Activated CD4-positive, alpha-beta T cell treated with anti-CD3 and anti-CD28 coated beads for 36 hours (primary cell): Measurements from ENCODE around the gene SYVN1. TPM values are rescaled to one million over a fixed set of nuclear protein-coding genes. Genes with fewer than 3 reads are reported as not detected.

Experiments used
- ATAC-seq: fragments of 200-7000 bp; cut with Tn5 transposase; one replicate; pipeline ENCODE4 v1.10.0; 2021; ENCODE audit warnings: mild to moderate bottlenecking, moderate library complexity
- CTCF ChIA-PET: fragments of 350-600 bp; sonication (Branson Sonifier 250); formaldehyde crosslinking; loops from one replicate; lab custom pipeline; 2021; ENCODE audit warnings: antibody characterized with exemption; lab: Charles Lee
- POLR2A ChIA-PET: fragments of 350-600 bp; sonication (Branson Sonifier 250); formaldehyde crosslinking; loops from one replicate; lab custom pipeline; 2021; ENCODE audit warnings: antibody characterized with exemption, inconsistent platforms; lab: Charles Lee
- DNase-seq: peaks from one replicate; pipeline ENCODE4 v3.0.0-alpha.2; 2020
- H3K27ac Mint-ChIP-seq: one replicate; pipeline ENCODE4 v1.8.0; 2021; ENCODE audit warnings: mixed read lengths
- H3K27me3 Mint-ChIP-seq: one replicate; pipeline ENCODE4 v1.8.0; 2021; ENCODE audit warnings: mixed read lengths
- H3K36me3 Mint-ChIP-seq: one replicate; pipeline ENCODE4 v1.8.0; 2021; ENCODE audit warnings: low read depth, mixed read lengths
- H3K4me1 Mint-ChIP-seq: one replicate; pipeline ENCODE4 v1.8.0; 2021; ENCODE audit warnings: mixed read lengths
- H3K4me3 Mint-ChIP-seq: one replicate; pipeline ENCODE4 v1.8.0; 2021; ENCODE audit warnings: mild to moderate bottlenecking, moderate library complexity, mixed read lengths
- H3K9me3 Mint-ChIP-seq: one replicate; pipeline ENCODE4 v1.8.0; 2021; ENCODE audit warnings: low read depth, mixed read lengths
- intact Hi-C, 2 experiments: fragments of 100-400 bp; cut with DNase I in 1 of 2; cut with micrococcal nuclease in 1 of 2; formaldehyde crosslinking; loops; one replicate each; pipeline versions ENCODE4 v1.14.2 to v1.15.1; 2022 to 2024; cut with DNase I, micrococcal nuclease
- total RNA-seq, 2 experiments: library from RNA; stranded (reverse); gene quantifications; one replicate each; pipeline ENCODE4 v1.2.3, GENCODE V29; 2021

The SYVN1 gene
- total RNA-seq, 2 experiments from 2014 or later = 24.3 to 31.1 TPM

DNA sequence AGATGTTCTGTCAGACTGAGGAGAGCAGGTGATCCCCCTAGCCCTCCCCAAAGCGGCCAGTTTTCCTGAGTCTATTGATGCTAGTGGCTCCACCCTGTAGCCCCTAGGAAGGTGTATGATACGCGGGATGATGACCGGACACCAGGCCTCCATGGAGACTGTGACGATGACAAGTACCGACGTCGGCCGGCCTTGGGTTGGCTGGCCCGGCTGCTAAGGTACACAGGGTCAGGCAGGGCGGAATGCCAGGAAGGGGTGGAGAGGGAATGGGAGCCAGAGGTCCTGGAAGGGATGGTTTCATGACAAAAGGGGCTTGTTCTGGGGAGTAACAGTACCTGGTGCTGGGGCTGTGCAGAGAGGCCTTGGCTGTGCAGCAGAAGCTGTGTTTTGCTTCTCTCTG lies 47.1 kb downstream of the SYVN1 start:
- intact Hi-C loops = no loop called here
- ChIA-PET POLR2A (no interaction called here), CTCF (no interaction called here)
- no peak overlapping the region for H3K27ac Mint-ChIP-seq
- no peaks in the 10 kb centered on the region for H3K27me3 Mint-ChIP-seq
- ATAC-seq (no peak), DNase-seq (no peak)
- peaks cover 40% of the 10 kb centered on the region for H3K36me3 Mint-ChIP-seq
- H3K4me1 Mint-ChIP-seq = peaks cover 21% of the 10 kb centered on the region
- no peaks in the 10 kb centered on the region for H3K9me3 Mint-ChIP-seq
- H3K4me3 Mint-ChIP-seq = no peak overlapping the region

GRCh38 chr11:65086809-65087208 lies 47.5 kb downstream of the SYVN1 start:
- no peak overlapping the region for H3K4me3 Mint-ChIP-seq
- H3K27me3 Mint-ChIP-seq = no peaks in the 10 kb centered on the region
- ChIA-PET CTCF (no interaction called here), POLR2A (no interaction called here)
- peaks cover 44% of the 10 kb centered on the region for H3K36me3 Mint-ChIP-seq
- ATAC-seq (no peak), DNase-seq (no peak)
- intact Hi-C loops = no loop called here
- H3K4me1 Mint-ChIP-seq = peaks cover 24% of the 10 kb centered on the region
- no peak overlapping the region for H3K27ac Mint-ChIP-seq
- H3K9me3 Mint-ChIP-seq = no peaks in the 10 kb centered on the region

DNA sequence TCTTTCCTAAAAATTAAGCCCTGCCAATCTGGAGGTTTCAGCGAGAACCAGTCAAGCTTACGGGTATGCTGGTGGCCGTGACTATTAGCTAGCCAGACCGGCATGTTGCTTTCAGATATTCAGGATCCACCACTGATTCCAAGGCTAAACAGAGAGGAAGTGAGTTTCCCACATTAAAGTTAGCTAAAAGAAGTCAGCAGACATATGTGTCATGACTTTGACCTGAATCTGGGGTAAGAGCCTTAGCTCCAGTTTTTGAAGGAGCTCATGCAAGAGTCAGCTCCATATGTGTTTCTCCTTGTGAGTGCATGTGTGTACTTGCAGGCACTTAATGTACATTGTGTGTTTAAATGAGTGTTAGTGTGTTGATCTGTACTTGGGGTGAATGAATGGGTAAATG lies 48.9 kb downstream of the SYVN1 start:
- peak overlapping the region; percentile 98 for H3K27ac Mint-ChIP-seq
- H3K4me1 Mint-ChIP-seq = peaks cover 31% of the 10 kb centered on the region
- peaks cover 56% of the 10 kb centered on the region for H3K36me3 Mint-ChIP-seq
- DNase-seq = no peak
- intact Hi-C loops = loop anchor here in 1 of 2 experiments (2.0 kb wide), 1 partner anchor 25 kb away; the partner anchor contains the start of gene TM7SF2
- H3K9me3 Mint-ChIP-seq = no peaks in the 10 kb centered on the region
- CTCF ChIA-PET = interaction anchor here (0.7 to 1.2 kb wide), 5 partner anchors 25 to 71 kb away, joined by 3 to 4 read pairs (median 3); partner anchors contain the start of genes ARL2, MRPL49, TM7SF2 and ZNHIT2
- peak overlapping the region; percentile 99 for H3K4me3 Mint-ChIP-seq
- no peaks in the 10 kb centered on the region for H3K27me3 Mint-ChIP-seq
- POLR2A ChIA-PET = interaction anchor here (1.0 to 1.1 kb wide), 2 partner anchors 13 to 32 kb away, joined by 4 to 7 read pairs; partner anchors contain the start of gene ZNHIT2
- ATAC-seq = no peak

DNA sequence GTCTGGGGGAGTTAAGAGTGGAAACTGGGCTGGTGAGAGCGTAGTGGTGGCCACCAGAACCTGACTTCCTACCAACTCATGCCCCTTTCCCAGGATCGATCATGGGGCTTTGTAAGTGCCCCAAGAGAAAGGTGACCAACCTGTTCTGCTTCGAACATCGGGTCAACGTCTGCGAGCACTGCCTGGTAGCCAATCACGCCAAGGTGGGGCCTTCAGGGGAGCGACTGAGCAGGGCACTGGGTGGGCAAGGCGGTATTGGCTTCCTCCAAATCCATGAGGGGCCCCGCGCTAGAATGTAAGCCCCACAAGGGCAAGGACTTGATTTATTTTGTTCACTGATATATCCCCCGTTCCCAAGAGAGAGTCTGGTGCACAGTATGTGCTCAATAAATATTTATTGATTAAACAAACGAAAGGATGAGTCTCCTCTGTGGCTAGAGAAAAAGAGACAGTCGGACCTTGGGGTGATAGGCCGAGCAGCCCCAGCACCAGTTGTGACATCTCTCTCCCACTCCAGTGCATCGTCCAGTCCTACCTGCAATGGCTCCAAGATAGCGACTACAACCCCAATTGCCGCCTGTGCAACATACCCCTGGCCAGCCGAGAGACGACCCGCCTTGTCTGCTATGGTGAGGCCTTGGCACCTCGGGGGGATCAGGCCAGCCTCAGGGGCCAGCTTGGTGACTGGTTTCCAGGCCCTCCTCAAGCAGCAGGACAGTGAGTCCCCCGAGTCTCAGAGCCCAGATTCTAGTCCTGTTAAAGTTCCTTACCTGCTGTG lies 49.5 kb downstream of the SYVN1 start:
- CTCF ChIA-PET = interaction anchor here (0.7 to 1.2 kb wide), 4 partner anchors 26 to 38 kb away, joined by 3 to 4 read pairs (median 3); partner anchors contain the start of genes MRPL49, TM7SF2 and ZNHIT2
- peaks cover 59% of the 10 kb centered on the region for H3K36me3 Mint-ChIP-seq
- H3K9me3 Mint-ChIP-seq = no peaks in the 10 kb centered on the region

DNA sequence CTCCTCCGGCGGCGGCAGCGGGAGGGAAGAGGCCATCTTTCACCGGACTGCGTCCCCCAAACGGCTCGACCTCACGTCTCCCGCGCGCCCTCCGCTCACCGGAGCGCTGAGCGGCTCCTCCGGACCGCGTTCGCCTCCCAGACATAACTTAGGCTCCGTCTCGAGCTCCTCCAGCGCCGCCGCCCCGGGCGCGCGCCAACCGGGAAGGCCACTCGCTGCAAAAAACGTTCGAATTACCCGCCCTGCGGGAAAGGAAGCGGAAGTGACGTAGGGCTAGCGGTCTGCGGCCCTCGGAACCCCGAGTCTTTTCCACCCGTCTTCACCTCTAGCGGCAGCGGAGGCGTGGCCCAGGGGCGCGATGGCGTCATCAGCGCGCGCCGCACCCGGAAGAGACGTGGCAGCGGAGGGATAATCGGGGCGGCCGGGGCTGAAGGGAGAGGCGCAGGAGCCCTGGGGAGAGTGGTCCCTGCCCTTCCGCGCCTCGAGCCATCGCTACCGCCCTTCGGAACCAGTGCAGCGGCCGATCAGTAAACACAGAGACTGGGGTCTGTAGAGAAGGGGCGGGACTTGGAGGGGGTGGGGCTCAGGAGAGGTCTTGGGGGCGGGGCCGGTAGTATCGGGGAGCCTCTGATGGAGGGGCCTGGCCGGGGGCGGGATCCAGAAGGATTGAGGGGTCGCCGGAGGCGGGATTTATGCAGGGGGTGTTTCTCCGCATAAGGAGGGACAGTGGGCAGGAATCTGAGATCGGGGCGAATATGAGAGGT lies 50.3 kb downstream of the SYVN1 start, which contains the start of the genes CDCA5 and ZFPL1:
Gene CDCA5, minus strand, starts transcription at position 207 of the 764 bp plus-strand sequence. Its CDS starts 62 bp downstream, at position 145.
Gene ZFPL1, plus strand, starts transcription at position 389 of the 764 bp plus-strand sequence. CDS start 477 bp downstream, outside the sequence.
- Mint-ChIP-seq H3K9me3 (no peaks in the 10 kb centered on the region), H3K27me3 (no peaks in the 10 kb centered on the region), H3K36me3 (peaks cover 62% of the 10 kb centered on the region), H3K27ac (peak within 1 kb of the TSS; percentile 98), H3K4me1 (peaks cover 41% of the 10 kb centered on the region), H3K4me3 (peak within 1 kb of the TSS; percentile 99)
- intact Hi-C loops = loop anchor here (1.0 to 5.0 kb wide), 19 partner anchors 12 to 531 kb away; partner anchors contain the start of genes FAU (in 2 of the 2), MRPL49 (in 2 of the 2), SAC3D1 (in 2 of the 2) and SNX15 (in 2 of the 2)
- DNase-seq (peak; percentile 97), ATAC-seq (peak; percentile 81)
- CTCF ChIA-PET = interaction anchor here (0.5 to 1.4 kb wide), 4 partner anchors 10 to 93 kb away, joined by 3 to 5 read pairs (median 4); partner anchors contain the start of gene MRPL49
- POLR2A ChIA-PET = interaction anchor here (0.6 to 1.1 kb wide), 3 partner anchors 9 to 28 kb away, joined by 3 read pairs; partner anchors contain the start of gene TM7SF2

More for the DNA sequence above, 49.5 kb downstream of the SYVN1 start:
- H3K27me3 Mint-ChIP-seq = no peaks in the 10 kb centered on the region
- peak; percentile 10 for ATAC-seq
- no peak for DNase-seq
- H3K4me3 Mint-ChIP-seq = peak overlapping the region; percentile 99
- POLR2A ChIA-PET = interaction anchor here (0.6 to 1.1 kb wide), 3 partner anchors 13 to 554 kb away, joined by 3 to 7 read pairs (median 4); partner anchors contain the start of gene ZNHIT2
- H3K27ac Mint-ChIP-seq = peak overlapping the region; percentile 98
- intact Hi-C loops = loop anchor here (1.0 to 5.0 kb wide), 19 partner anchors 12 to 531 kb away; partner anchors contain the start of genes FAU (in 2 of the 2), MRPL49 (in 2 of the 2), SAC3D1 (in 2 of the 2) and VPS51 (in 2 of the 2)
- H3K4me1 Mint-ChIP-seq = peaks cover 35% of the 10 kb centered on the region

- ChIA-PET POLR2A (interaction anchor here (0.5 to 1.1 kb wide), 5 partner anchors 10 to 1564 kb away, joined by 3 read pairs; partner anchors contain the start of gene TM7SF2), CTCF (interaction anchor here (0.5 to 1.4 kb wide), 11 partner anchors 9 to 853 kb away, joined by 3 to 5 read pairs (median 3); partner anchors contain the start of gene MRPL49)
- Mint-ChIP-seq H3K4me1 (peaks cover 47% of the 10 kb centered on the region), H3K27ac (peak overlapping the region; percentile 98), H3K9me3 (no peaks in the 10 kb centered on the region), H3K4me3 (peak overlapping the region; percentile 99), H3K36me3 (peaks cover 63% of the 10 kb centered on the region), H3K27me3 (no peaks in the 10 kb centered on the region)
- DNase-seq (peak; percentile 30), ATAC-seq (peak; percentile 3)
- intact Hi-C loops = loop anchor here in 1 of 2 experiments (1.0 to 5.0 kb wide), 2 partner anchors 41 to 56 kb away; partner anchors contain the start of genes SAC3D1 and SNX15
These were observed 51.0 kb downstream of the SYVN1 start for GRCh38 chr11:65083134-65083833.

GRCh38 chr11:65078786-65079342 lies 55.5 kb downstream of the SYVN1 start:
- no peaks in the 10 kb centered on the region for H3K9me3 Mint-ChIP-seq
- H3K4me1 Mint-ChIP-seq = peaks cover 35% of the 10 kb centered on the region
- DNase-seq = no peak
- H3K4me3 Mint-ChIP-seq = no peak overlapping the region
- POLR2A ChIA-PET = interaction anchor here (0.6 to 0.9 kb wide), 3 partner anchors 9 to 69 kb away, joined by 3 read pairs; no protein-coding TSS in a partner anchor
- intact Hi-C loops = loop anchor here (1.0 kb wide), 1 partner anchor 66 kb away; no protein-coding TSS in a partner anchor
- H3K27ac Mint-ChIP-seq = peak overlapping the region; percentile 7
- CTCF ChIA-PET = interaction anchor here (0.5 to 1.0 kb wide), 3 partner anchors 16 to 131 kb away, joined by 3 to 4 read pairs (median 3); no protein-coding TSS in a partner anchor
- peaks cover 69% of the 10 kb centered on the region for H3K36me3 Mint-ChIP-seq
- no peak for ATAC-seq
- no peaks in the 10 kb centered on the region for H3K27me3 Mint-ChIP-seq

DNA sequence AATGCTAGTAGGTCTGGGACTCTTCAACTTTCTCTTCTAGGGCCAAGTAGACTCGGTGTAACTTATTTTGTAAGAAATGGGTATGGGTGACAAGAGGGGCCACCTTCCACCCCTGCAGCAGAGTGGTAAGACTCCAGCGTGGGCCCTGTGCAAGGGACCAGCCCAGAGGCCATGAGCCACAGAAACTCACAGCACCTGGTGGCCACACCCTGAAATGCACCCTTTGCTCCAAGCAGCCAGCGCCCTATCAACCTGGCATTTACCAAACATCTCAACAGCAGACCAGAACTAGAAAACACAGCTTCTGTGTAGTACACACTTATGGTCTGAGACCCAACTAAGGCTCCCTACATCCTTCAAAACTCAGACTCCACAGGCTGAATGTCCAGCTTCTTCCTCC lies 56.2 kb downstream of the SYVN1 start:
- ChIA-PET CTCF (interaction anchor here (0.6 to 1.0 kb wide), 2 partner anchors 17 to 132 kb away, joined by 3 read pairs; no protein-coding TSS in a partner anchor), POLR2A (interaction anchor here (0.9 kb wide), 1 partner anchor 9 kb away, joined by 3 read pairs; no protein-coding TSS in a partner anchor)

DNA sequence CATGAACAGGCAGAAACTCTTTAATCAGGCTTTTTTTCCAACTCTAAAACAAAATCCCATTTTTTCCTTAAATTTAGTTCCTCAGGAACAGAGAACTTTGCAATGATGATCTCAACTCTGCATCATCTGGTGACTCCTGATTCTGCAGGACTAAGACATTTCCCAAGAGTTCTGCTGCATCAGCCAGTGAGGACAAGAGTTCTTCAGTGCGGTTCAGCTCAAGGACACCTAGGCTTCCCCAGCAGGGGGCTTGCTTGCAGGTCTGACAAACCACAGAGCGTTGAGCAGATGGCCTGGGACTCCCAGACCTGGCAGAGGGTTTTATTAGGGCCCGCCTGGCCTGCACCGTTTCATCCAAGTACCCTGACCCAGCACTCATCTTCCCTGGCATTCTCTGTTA lies 56.9 kb downstream of the SYVN1 start:
- H3K36me3 Mint-ChIP-seq = peaks cover 55% of the 10 kb centered on the region

More for the DNA sequence above, 56.2 kb downstream of the SYVN1 start:
- Mint-ChIP-seq H3K27ac (peak overlapping the region; percentile 7), H3K27me3 (no peaks in the 10 kb centered on the region), H3K4me3 (no peak overlapping the region), H3K9me3 (no peaks in the 10 kb centered on the region), H3K36me3 (peaks cover 62% of the 10 kb centered on the region), H3K4me1 (peaks cover 35% of the 10 kb centered on the region)
- intact Hi-C loops = loop anchor here (1.0 kb wide), 1 partner anchor 65 kb away; no protein-coding TSS in a partner anchor
- ATAC-seq (peak; percentile 90), DNase-seq (peak; percentile 79)

More for the DNA sequence above, 56.9 kb downstream of the SYVN1 start:
- ATAC-seq = no peak
- no peak overlapping the region for H3K27ac Mint-ChIP-seq
- no peaks in the 10 kb centered on the region for H3K27me3 Mint-ChIP-seq
- peaks cover 30% of the 10 kb centered on the region for H3K4me1 Mint-ChIP-seq
- ChIA-PET CTCF (interaction anchor here (0.6 kb wide), 1 partner anchor 72 kb away, joined by 4 read pairs; no protein-coding TSS in a partner anchor), POLR2A (no interaction called here)
- no peak overlapping the region for H3K4me3 Mint-ChIP-seq
- no peaks in the 10 kb centered on the region for H3K9me3 Mint-ChIP-seq
- intact Hi-C loops = no loop called here
- DNase-seq = no peak
